NCI-H2107 (cell line): ENCODE results near the gene FAM163A.
"Not testable (repeated sequence)": the region's sequence is repeated elsewhere in the genome, so short reads cannot be mapped to it uniquely, and the experiment has no call there.

Experiments used
- DNase-seq: peaks from one replicate; lab custom pipeline; 2025; lab: John Stamatoyannopoulos, UW

Gene FAM163A

GRCh38 chr1:179742717-179743678 is at the start of gene FAM163A:
Gene FAM163A (plus strand): TSS chr1:179743291. CDS start chr1:179813098, 69,807 bp downstream.
- no peak for DNase-seq

- not testable (repeated sequence) for DNase-seq
Measured at GRCh38 chr1:179694530-179694929, 48.6 kb upstream of the FAM163A start.

GRCh38 chr1:179702946-179703539 is 40.0 kb upstream of the FAM163A start:
- DNase-seq, result no peak

GRCh38 chr1:179706339-179706941 is 36.7 kb upstream of the FAM163A start:
- no peak for DNase-seq

GRCh38 chr1:179707406-179707805 is 35.7 kb upstream of the FAM163A start:
- DNase-seq, result no peak

GRCh38 chr1:179708434-179709195 is 34.5 kb upstream of the FAM163A start:
- DNase-seq, result no peak

- no peak for DNase-seq
Measured at GRCh38 chr1:179709841-179710329, 33.2 kb upstream of the FAM163A start.

GRCh38 chr1:179714159-179714558 is 28.9 kb upstream of the FAM163A start:
- no peak for DNase-seq

- no peak for DNase-seq
Measured at GRCh38 chr1:179714623-179715022, 28.5 kb upstream of the FAM163A start.

- no peak for DNase-seq
Measured at GRCh38 chr1:179719272-179719671, 23.8 kb upstream of the FAM163A start.

GRCh38 chr1:179728271-179728670 is 14.8 kb upstream of the FAM163A start:
- no peak for DNase-seq

GRCh38 chr1:179729881-179730280 is 13.2 kb upstream of the FAM163A start:
- DNase-seq, result no peak

- no peak for DNase-seq
Measured at GRCh38 chr1:179731643-179732042, 11.4 kb upstream of the FAM163A start.

GRCh38 chr1:179742291-179742690 is 800 bp upstream of the FAM163A start:
- DNase-seq, result no peak

GRCh38 chr1:179743679-179744400 is 749 bp downstream of the FAM163A start:
- DNase-seq, result no peak

- no peak for DNase-seq
Measured at GRCh38 chr1:179744401-179745130, 1.5 kb downstream of the FAM163A start.

- no peak for DNase-seq
Measured at GRCh38 chr1:179745131-179745611, 2.1 kb downstream of the FAM163A start.

GRCh38 chr1:179745743-179746142 is 2.7 kb downstream of the FAM163A start:
- no peak for DNase-seq

- DNase-seq, result no peak
Measured at GRCh38 chr1:179747611-179748010, 4.5 kb downstream of the FAM163A start.

- no peak for DNase-seq
Measured at GRCh38 chr1:179748772-179749171, 5.7 kb downstream of the FAM163A start.
